Measurements from ENCODE around the gene MYO9B.
"Not testable (repeated sequence)": the region's sequence is repeated elsewhere in the genome, so short reads cannot be mapped to it uniquely, and the experiment has no call there.

The MYO9B gene

DNA sequence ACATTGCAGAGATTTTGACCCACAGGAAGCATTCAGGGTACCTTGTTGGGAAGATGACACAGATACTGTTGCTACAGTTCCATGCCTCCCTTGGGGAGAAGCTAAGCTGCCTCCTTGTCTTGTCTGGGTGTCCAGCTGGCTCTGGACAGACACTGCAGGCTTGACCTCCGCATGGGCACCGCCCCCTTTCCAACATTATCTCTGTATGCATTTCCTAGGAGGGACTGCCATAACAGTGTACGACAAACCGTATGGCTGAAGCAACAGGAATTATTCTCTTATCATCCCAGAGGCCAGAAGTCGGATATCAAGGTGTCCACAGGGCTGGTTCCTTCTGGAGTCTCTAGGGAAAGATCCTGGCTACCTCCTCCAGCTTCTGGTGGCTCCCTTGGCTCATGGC, 72.6 kb downstream of the MYO9B start:
- DNase-seq (ENCODE audit: low spot score) = no peak

DNA sequence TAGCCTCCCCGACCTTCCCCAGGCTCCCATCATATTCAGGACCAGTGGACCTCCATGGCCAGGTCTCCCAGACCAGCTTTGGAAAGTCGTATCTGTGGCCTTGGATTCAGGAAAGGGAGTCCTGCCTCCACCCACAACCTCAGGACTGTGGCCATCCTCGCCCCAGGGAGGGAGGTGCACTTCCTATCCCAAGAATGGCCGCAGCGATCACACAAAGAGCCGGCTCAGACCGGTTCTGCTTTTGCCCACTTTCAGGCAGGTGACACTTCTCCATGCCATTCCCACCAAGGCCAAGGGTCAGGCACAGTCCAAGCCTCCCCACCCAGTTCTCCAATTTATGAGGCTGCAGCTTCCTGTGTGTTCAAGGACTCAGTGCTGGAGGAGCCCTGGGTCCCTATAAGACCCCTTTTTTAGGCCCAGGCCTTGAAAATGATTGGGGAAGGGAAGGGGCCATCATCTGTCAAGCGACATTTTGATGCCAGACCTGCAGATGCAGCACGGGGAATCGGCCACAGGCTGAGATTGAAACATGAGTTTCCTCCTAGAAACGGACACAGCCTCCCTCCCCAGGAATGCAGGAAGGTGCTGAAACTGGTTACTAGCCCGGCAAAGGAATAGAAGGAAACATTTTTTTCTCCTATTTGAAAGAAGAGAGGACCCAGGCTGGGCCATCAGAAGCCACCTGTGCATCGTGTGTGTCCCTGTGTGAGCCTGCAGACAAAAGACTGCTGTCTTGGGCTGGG, 74.0 kb downstream of the MYO9B start:
- no peak for DNase-seq (ENCODE audit: low spot score)

DNA sequence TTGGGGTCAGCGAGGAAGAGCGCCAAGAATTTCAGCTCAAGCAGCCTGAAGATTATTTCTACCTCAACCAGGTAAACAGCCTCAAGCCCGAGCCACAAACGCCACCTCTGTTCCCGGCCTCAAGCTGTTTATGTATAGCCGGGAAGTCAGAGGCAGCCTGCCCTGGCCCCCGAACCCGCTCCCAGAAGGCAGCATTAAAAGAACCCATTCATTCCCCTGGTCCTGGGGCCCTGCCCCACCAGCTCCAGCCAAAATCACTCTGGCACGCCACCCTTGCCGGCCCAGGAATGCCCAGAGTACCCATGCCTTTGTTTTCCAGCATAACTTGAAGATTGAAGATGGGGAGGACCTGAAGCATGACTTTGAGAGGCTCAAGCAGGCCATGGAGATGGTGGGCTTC, 78.4 kb downstream of the MYO9B start:
- no peak for DNase-seq (ENCODE audit: low spot score)

DNA sequence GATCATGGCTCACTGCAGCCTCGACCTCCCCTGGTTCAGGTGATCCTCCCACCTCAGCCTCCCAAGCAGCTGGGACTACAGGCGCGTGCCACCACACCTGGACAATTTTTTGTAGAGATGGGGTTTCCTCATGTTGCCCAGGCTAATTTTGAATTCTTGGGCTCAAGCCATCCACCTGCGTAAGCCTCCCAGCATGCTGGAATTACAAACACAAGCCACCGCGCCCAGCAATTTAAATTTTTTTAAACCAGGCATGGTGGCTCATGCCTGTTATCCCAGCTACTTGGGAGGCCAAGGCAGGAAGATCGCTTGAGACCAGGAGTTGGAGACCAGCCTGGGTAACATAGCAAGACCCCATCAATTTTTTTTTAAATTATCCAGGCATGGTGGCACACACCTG, 79.7 kb downstream of the MYO9B start:
- no peak for DNase-seq (ENCODE audit: low spot score)

DNA sequence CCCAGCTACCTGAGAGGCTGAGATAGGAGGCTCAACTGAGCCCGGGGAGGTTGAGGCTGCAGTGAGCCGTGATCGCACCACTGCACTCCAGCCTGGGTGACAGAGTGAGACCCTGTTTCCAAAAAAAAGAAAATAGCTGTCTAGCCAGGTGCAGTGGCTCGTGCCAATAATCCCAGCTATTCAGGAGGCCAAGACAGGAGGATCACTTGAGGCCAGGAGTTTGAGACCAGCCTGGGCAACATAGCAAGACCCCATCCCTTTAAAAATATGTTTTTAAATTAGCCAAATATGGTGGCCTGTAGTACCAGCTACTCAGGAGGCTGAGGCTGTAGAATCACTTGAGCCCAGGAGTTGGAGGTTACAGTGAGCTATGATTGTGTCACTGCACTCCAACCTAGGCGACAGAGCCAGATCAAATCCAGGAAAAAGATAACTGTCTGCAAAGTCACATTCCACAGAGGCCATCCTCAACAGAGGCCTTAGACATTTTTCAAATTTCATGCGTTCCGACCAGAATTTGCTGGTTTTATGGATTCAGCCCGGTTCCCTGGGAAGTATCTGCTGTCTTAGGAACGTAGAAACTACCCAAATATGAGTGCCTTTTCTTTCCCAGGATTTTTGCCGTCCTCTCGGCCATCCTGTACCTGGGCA, 80.8 kb downstream of the MYO9B start:
- DNase-seq (ENCODE audit: low spot score) = no peak

DNA sequence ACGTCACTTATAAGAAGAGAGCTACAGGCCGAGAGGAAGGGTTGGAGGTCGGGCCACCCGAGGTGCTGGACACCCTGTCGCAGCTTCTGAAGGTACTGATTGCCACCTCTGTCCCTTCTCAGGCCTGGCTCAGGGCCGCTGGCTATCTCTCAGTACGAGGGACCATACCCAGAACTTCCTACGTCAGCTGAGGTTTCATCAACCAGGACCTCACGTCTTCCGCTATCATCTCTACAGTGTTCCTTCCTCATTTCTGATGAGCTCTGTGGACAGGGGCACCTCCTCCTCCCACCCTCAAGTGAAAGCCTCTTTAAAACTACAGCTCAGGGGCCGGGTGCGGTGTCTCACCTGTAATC, 81.3 kb downstream of the MYO9B start:
- DNase-seq (ENCODE audit: low spot score) = no peak

DNA sequence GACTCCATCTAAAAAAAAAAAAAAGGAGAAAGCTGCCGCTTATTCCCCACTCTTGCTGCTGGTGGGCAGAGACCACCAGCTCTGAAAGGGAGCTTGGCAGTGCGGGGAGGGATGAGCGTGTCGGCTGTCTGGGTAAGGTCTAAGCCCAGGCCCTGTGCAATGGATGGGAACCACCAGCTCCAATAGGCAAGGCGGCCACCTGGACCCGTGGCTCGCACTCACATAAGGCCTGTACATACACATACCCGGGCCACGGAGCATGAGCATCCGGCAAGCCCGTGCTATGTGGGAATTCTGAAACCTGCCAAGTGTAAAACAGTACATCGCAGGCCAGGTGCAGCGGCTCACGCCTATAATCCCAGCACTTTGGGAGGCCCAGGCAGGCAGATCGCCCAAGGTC, 83.0 kb downstream of the MYO9B start:
- DNase-seq (ENCODE audit: low spot score) = no peak

DNA sequence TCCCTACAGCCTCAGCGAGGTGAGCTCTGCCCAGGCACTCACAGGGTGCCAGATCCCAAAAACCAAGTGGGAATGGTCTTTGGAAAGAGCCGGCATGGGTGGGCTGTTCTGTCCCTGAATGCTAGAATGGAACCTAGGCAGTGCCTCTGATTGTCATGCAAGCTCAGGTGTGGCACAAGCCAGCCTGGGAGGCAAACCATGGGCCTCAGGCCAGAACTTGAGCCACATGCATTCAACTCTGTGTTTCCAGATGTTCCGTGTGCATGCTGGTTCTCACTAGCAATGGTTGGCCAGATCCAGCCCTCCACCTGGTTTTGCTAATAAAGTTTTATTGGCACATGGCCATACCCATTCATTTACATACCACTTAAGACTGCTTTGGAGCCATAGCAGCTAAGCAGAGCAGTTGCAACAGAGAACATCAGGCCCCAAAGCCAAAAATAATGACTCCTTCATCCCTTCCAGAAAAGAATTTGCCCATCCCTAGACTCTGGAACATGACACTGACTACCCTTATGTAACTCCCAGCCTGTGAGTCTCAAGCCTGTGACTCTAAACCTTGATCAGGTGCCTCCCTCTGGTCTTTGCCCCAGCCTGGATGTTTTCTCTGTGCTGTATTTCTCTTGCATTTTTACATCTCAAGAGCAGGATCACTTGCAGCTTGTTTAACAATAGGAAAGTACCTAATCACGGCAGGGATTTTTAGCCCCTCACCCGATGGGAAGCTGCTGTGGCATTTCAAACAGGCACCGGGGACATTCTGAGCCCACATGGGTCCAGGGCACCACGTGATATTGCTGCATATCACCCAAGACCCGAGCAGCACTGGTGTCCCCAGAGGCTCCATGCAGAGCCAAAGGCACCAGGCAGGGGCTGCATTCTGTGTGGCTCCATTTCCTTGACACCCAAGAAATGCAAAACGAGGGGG, 84.2 kb downstream of the MYO9B start:
- no peak for DNase-seq (ENCODE audit: low spot score)

DNA sequence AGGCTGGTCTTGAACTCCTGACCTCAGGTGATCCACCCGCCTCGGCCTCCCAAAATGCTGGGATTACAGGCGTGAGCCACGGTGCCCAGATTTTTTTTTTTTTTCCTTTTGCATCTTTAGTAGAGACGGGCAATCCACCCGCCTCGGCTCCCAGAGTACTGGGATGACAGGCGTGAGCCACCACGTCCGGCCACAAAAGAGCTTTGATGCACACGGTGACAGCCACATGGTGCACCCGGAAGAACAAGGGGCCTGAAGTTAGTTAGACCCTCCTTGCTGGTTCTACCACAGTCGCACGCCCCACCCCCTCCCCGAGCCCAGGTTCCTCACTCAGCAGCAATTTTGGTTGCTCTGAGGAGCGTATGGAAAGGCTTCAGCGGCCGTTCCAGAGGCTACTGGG, 85.3 kb downstream of the MYO9B start:
- no peak for DNase-seq (ENCODE audit: low spot score)

DNA sequence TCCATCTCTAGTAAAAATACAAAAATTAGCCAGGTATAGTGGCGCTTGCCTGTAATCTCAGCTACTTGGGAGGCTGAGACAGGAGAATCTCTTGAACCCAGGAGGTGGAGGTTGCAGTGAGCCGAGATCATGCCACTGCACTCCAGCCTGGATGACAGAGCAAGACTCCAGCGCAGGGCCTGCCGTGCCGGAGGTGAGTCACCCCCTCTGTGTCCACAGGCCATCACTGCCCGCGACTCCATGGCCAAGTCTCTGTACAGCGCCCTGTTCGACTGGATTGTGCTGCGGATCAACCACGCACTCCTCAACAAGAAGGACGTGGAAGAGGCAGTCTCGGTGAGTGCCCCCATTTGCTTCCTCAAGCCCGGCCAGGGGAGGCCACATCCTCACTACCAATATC, 86.6 kb downstream of the MYO9B start:
- not testable (repeated sequence) for DNase-seq (ENCODE audit: low spot score)

DNA sequence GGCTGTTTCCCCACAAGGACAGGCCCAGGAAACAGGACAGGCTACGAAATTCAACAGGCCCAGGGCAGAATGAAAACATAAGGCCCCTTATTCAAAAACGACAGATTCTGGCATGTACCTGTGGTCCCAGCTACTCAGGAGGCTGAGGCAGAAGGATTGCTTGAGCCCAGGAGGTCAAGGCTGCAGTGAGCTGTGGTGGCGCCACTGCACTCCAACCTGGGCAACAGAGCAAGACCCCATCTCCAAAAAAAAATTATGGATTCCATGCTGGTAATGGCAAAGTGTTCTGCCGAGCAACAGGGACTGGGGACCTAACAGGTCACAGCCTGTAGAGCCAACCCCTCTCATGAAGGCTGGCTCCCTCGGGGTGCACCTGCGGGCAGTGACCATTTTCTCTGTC, 87.0 kb downstream of the MYO9B start:
- no peak for DNase-seq (ENCODE audit: low spot score)

DNA sequence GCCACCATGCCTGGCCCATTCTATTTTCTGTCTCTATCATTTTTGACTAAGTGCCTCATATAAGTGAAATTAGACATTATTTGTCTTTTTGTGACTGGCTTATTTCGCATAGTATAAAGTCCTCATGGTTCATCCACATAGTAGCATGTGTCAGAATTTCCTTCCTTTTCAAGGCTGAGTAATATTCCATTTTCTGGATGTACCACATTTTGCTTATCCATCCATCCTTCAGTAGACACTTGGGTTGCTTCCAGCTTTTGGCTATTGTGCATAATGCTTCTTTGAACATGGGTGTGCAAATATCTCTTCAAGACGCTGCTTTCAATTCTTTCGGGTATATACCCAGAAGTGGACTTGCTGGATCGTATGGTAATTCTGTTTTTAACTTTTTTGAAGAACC, 88.1 kb downstream of the MYO9B start:
- no peak for DNase-seq (ENCODE audit: low spot score)

DNA sequence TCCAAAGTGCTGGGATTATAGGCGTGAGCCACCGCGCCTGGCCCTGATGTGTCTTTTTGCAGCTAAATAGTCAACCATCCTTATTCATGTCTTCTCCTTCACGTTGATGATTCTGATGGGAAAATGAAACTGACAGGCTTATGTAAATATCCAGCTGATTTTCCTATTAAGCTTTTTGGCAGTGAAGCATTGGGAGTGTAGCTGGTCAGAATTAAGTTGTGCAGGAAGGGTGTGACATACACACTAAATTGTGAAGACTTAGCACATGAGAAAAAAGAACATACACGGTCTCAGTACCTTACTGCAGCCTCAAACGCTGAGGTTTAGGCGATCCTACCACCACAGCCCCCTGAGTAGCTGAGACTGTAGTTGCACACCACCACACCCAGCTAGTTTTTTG, 89.1 kb downstream of the MYO9B start:
- DNase-seq (ENCODE audit: low spot score) = no peak

DNA sequence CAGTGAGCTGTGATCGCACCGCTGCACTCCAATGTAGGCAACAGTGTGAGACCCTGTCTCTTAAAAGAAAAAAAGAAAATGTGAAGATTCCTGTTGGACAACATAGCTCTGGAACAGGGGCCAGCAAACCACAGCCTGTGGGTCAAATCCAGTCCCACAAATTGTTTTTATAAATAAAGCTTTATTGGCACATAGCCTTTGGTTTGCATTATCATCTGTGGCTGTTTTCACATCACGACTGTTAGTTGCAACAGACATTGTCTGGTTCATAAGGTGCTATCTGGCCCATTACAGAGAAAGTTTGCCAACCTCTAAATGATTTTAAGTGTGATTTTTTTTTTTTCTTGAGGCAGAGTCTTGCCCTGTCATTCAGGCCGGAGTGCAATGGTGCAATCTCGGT, 90.1 kb downstream of the MYO9B start:
- DNase-seq (ENCODE audit: low spot score) = no peak

DNA sequence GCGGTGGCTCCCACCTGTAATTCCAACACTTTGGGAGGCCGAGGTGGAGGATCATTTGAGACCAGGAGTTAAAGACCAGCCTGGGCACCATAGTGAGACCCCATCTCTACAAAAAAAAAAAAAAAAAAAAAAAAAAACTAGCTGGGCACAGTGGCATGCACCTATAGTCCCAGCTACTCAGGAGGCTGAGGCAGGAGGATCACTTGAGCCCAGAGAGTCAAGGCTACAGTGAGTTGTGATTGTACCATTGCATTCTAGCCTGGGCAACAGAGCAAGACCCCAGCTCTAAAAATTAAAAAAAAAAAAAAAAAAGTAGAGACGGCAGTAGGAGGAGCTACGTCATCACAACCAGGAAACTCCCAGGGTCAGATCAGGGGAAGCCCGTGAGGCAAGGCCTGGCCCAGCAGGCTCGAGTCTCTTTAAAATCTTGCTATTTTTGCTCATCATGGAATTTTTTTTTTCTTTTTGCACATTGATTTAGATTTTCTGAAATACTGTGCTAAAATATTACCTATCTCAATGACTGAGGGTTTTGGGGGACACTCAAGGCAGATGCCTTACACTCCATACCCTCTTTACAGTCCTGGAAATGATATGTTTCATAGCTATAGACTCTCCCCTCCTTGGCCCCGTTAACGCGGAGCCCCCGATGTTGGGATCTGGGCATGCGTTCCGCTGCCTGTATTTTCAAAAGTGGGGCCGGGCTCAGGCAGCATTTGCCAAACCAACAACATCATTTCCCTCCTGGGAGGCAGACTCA, 95.1 kb downstream of the MYO9B start:
- DNase-seq (ENCODE audit: low spot score) = no peak

DNA sequence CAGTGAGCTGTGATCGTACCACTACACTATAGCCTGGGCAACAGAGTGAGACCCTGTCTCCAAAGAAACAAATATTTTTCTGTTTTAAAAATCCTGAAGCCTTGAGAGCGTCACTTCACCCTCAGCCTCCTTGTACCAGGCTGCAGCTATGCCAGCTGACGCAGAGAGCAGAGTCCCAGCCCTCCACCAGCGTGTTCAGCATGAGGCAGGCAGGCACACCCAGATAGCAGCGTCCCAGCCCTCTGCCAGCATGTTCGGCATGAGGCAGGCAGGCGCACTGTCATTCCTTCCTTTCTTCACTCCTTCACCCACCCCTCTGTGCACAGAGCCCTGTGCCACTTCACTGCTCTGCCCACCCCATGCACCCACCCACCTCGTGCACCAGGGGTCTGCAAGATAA, 96.3 kb downstream of the MYO9B start:
- DNase-seq (ENCODE audit: low spot score) = no peak

DNA sequence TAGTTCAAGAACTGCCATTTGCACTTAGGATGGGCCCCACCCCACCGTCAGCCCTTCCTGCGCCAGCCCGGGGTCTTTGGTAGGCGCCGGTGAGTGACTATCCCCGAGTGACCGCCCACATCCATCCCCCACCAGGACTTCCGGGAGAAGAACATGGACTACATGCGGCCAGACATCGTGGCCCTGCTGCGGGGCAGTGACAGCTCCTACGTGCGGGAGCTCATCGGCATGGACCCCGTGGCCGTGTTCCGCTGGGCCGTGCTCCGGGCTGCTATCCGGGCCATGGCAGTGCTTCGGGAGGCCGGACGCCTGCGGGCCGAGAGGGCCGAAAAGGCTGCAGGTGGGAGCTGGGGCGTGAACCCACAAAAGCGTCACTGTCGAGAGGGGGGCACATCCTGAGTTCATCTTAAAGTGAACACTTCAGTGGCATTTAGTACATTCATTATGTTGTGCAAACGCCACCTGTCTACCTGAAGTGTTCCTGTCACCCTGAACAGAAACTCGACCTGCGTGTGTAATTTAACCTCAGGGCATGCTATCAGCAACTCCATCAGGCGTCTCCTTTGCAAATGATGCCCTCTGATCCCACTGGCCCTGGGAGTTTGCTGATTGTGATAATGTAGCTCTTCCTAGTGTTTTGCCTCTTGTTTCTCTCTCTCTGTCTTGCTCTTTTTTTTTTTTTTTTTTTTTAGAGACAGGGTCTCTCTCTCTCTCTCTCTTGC, 97.2 kb downstream of the MYO9B start:
- DNase-seq (ENCODE audit: low spot score) = no peak

DNA sequence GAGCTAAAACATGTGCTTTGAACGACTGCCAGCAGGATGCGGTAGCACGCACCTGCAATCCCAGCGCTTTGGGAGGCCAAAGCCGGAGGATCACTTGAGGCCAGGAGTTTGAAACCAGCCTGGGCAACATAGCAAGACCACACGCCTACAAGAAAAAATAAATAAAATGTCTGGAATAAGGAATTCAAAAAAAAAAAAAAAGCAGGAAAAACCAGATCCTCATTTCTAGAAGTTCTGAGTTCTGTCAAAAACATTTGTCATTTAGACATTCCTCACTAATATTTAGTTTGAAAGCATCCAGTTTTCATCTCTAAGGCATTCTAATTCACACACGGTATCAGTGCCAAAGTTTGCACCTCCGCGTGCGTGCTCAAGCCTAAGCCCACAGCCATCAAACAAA, 102.7 kb downstream of the MYO9B start:
- no peak for DNase-seq (ENCODE audit: low spot score)

DNA sequence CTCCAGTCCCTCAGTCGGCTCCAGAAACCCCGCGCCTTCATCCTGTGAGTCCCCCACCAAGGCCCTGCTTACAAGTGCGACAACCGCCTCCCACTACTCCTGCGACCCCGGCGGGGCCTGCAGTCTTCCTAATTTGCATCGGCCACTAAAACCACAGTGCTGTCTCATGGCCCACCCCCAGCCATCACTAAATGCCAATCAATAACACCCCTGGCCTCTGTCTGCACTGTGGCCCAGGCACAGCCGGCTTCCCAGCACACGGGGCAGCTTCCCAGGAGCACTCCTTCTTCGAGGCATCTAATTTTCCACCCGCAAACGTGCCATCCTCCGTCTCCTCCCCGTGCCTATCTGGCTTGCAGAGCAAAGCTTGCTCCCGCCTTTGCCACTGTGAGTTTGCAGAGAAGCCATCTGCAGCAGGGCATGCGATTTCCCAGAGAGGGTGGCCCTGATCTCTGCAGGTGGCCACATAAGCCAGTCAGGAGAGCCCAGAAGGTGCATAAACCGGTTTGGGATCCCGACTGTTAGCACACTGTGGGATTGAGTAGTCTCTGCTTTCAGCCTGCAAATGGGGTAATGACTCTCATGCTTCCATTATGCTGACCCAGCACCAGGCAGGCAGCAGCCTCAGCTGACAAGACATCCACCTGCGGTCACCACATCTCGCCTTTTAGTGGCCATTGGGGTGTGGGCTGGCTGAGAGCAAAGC, 105.6 kb downstream of the MYO9B start:
- DNase-seq (ENCODE audit: low spot score) = no peak

DNA sequence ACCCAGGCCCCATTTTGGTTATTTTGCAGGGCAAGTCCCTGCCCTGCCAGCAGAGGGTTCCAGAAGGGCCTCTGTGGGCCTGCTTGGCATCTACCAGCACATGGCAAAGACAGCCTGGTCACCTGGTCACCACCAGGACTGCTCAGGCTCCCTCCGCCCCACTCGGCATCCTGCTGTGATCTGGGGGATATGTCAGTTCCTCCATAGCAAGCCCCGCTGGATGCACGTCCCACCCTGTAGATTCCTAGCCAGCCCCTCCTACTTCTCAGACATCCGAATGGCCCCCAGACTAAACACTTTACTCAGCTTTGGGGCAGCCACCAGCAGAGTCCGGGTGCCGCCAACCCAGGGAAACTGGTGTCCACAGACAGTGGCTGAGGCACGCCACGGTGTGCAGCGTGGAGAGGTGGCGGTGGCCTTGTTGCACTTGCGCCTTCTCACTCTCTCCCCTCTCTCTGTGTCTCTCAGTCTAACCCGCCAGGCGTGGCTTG, 107.7 kb downstream of the MYO9B start:
- DNase-seq (ENCODE audit: low spot score) = no peak

DNA sequence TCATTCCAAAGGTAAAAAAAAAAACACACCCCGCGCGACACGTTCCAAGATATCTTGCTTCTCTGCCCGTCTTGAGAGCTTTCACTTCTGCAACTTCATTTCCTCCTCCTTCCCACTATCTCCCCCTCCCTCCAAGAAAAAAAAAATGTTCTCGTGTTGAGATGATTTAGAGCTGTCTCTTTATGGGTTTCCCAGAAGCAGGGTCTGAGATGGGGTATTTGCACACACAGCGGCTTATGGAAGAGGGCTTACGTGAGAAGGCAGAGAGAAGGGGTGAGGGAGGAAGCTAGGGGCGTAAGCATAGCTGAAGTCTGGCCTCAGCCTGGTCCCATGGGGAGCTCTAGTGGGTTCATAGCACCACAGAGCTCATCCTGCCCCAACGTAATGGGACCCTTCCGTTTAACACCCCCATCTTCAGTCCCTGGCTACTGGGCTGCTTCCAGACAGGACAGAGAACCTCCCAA, 108.3 kb downstream of the MYO9B start:
- no peak for DNase-seq (ENCODE audit: low spot score)

Measured in kidney capillary endothelial cell (primary cell).